LNCAP (cell line): ENCODE data around the gene IL18R1.

Source experiments
- TF ChIP-seq, protein P1 (sequence below): fragments of 450-650 bp; IDR thresholded peaks from 2 replicates; pipeline ENCODE4 v1.5.1; 2017; ENCODE audit warnings: mild to moderate bottlenecking

Gene IL18R1

DNA sequence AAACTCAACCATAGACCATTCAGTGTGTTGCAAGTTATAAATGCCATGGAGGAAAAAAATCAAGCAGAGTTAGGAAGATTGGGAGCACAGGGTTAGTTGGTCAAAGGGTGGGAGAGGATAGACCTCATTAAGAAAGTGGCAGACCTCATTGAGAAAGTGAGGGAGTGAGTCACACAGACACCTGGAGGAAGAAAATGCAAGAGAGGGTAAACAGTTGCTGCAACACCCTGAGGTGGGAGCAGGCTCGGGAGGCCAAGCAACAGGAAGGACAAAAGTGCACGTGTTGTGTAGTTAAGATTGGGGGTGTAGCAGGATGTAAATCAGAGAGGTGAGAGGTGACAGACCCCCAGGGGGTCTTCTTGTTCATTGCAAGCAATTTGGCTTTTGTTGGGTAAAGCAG is 37.9 kb upstream of the IL18R1 start:
- TF ChIP-seq, protein P1, sequence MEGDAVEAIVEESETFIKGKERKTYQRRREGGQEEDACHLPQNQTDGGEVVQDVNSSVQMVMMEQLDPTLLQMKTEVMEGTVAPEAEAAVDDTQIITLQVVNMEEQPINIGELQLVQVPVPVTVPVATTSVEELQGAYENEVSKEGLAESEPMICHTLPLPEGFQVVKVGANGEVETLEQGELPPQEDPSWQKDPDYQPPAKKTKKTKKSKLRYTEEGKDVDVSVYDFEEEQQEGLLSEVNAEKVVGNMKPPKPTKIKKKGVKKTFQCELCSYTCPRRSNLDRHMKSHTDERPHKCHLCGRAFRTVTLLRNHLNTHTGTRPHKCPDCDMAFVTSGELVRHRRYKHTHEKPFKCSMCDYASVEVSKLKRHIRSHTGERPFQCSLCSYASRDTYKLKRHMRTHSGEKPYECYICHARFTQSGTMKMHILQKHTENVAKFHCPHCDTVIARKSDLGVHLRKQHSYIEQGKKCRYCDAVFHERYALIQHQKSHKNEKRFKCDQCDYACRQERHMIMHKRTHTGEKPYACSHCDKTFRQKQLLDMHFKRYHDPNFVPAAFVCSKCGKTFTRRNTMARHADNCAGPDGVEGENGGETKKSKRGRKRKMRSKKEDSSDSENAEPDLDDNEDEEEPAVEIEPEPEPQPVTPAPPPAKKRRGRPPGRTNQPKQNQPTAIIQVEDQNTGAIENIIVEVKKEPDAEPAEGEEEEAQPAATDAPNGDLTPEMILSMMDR: no peak

DNA sequence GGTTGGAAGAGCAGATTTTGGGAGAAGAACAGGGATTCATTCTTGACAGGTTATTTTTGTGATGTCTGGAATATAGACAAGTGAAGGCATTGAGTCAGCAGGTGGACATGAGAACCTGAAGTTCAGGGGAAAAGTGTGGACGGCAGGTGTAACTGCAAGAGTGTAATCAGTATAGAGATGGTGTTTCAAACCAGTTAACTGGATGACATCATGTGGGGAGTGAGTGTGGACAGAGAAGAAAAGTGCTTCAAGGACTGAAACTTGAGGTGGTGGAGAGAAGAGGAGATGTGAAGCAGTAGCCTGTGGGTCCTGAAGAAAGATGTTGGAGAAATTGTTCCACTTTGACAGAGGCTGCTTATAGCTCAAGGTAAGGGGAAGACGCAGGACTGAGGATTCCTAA is 37.2 kb upstream of the IL18R1 start:
- TF ChIP-seq, protein P1: no peak

GRCh38 chr2:102321941-102322719 is 33.5 kb upstream of the IL18R1 start:
- TF ChIP-seq, protein P1: no peak

- TF ChIP-seq, protein P1: no peak
Measured at GRCh38 chr2:102331311-102331980, 24.1 kb upstream of the IL18R1 start.

- TF ChIP-seq, protein P1: no peak
Measured at GRCh38 chr2:102334486-102334885, 21.1 kb upstream of the IL18R1 start.

GRCh38 chr2:102335871-102336366 is 19.7 kb upstream of the IL18R1 start:
- TF ChIP-seq, protein P1: no peak

- TF ChIP-seq, protein P1: no peak
Measured at GRCh38 chr2:102336502-102336945, 19.1 kb upstream of the IL18R1 start.
